Measurements from ENCODE around the gene AGPAT1. TPM values are rescaled to one million over a fixed set of nuclear protein-coding genes. Genes with fewer than 3 reads are reported as not detected.
"Not testable (repeated sequence)": the region's sequence is repeated elsewhere in the genome, so short reads cannot be mapped to it uniquely, and the experiment has no call there.

Gene AGPAT1
- total and polyA plus RNA-seq, 7 donors: 35.0 to 77.8 (median 47.4) TPM

- no peaks in the 10 kb centered on the region for H3K9me3 ChIP-seq
- peak in 1 of 4 donors; percentile 0 for ATAC-seq
- peaks cover 0 to 21% of the 10 kb centered on the region in 2 donors for H3K36me3 ChIP-seq (ENCODE audit: insufficient read depth in 1 of 2, low read depth in 1 of 2)
- H3K27ac ChIP-seq: peak overlapping the region; percentile 91
- peak overlapping the region; percentile 77 for H3K4me3 ChIP-seq
- H3K27me3 ChIP-seq (ENCODE audit: insufficient read depth in 3 of 3, low read length in 2 of 3): no peaks in the 10 kb centered on the region
- no peak for DNase-seq
- intact Hi-C loops (cut with DNase I): no loop called here
- peaks cover 18% of the 10 kb centered on the region for H3K4me1 ChIP-seq
- 1 to 7% (median 5%) methylated on average over 9 to 10 of the region's 10 CpGs for WGBS, 3 donors
- no peak for TF ChIP-seq CTCF (IDR thresholded peaks at IDR 0.05)
Observed at GRCh38 chr6:32189069-32189741, 13.3 kb upstream of the AGPAT1 start.

- no peak for TF ChIP-seq CTCF (IDR thresholded peaks at IDR 0.05)
- DNase-seq: no peak
- peak overlapping the region; percentile 91 for H3K27ac ChIP-seq
- ATAC-seq: no peak
- H3K4me3 ChIP-seq: peak overlapping the region; percentile 77
- WGBS, 3 donors: 17 to 28% (median 23%) methylated on average over 8 to 12 of the region's 13 CpGs
- intact Hi-C loops (cut with DNase I): no loop called here
- no peaks in the 10 kb centered on the region for H3K9me3 ChIP-seq
- H3K27me3 ChIP-seq (ENCODE audit: insufficient read depth in 3 of 3, low read length in 2 of 3): no peaks in the 10 kb centered on the region
- H3K36me3 ChIP-seq (ENCODE audit: insufficient read depth in 1 of 2, low read depth in 1 of 2): peaks cover 0 to 23% of the 10 kb centered on the region in 2 donors
- H3K4me1 ChIP-seq: peaks cover 18% of the 10 kb centered on the region
Observed at GRCh38 chr6:32188381-32189068, 12.6 kb upstream of the AGPAT1 start.

- WGBS, 3 donors: 56 to 67% (median 61%) methylated on average over 16 to 18 of the region's 18 CpGs
- H3K9me3 ChIP-seq; DNase-seq; H3K27me3 ChIP-seq (ENCODE audit: insufficient read depth in 3 of 3, low read length in 2 of 3); ATAC-seq; intact Hi-C loops (cut with DNase I): not testable (repeated sequence)
- Histone ChIP-seq H3K4me1 (peaks cover 18% of the 10 kb centered on the region), H3K36me3 (ENCODE audit: insufficient read depth in 1 of 2, low read depth in 1 of 2) (peaks cover 0 to 30% of the 10 kb centered on the region in 2 donors), H3K4me3 (peak overlapping the region; percentile 77), H3K27ac (peak overlapping the region; percentile 91)
Observed at GRCh38 chr6:32187725-32188380, 12.0 kb upstream of the AGPAT1 start.

GRCh38 chr6:32187009-32187709 lies 11.3 kb upstream of the AGPAT1 start:
- H3K36me3 ChIP-seq (ENCODE audit: insufficient read depth in 1 of 2, low read depth in 1 of 2): peaks cover 0 to 34% of the 10 kb centered on the region in 2 donors
- H3K4me1 ChIP-seq: peaks cover 25% of the 10 kb centered on the region
- no peak overlapping the region for H3K4me3 ChIP-seq
- H3K9me3 ChIP-seq: no peaks in the 10 kb centered on the region
- no peaks in the 10 kb centered on the region for H3K27me3 ChIP-seq (ENCODE audit: insufficient read depth in 3 of 3, low read length in 2 of 3)
- intact Hi-C loops (cut with DNase I): no loop called here
- peak overlapping the region; percentile 76 for H3K27ac ChIP-seq
- DNase-seq (no peak), ATAC-seq (no peak)
- TF ChIP-seq CTCF (IDR thresholded peaks at IDR 0.05): no peak
- 68 to 75% (median 69%) methylated on average over 12 of the region's 12 CpGs for WGBS, 3 donors

GRCh38 chr6:32186151-32186840 lies 10.4 kb upstream of the AGPAT1 start:
- intact Hi-C loops (cut with DNase I); DNase-seq; ATAC-seq; H3K9me3 ChIP-seq; H3K27me3 ChIP-seq (ENCODE audit: insufficient read depth in 3 of 3, low read length in 2 of 3): not testable (repeated sequence)
- Histone ChIP-seq H3K27ac (peak overlapping the region; percentile 76), H3K4me1 (peaks cover 25% of the 10 kb centered on the region), H3K4me3 (peak overlapping the region; percentile 7), H3K36me3 (ENCODE audit: insufficient read depth in 1 of 2, low read depth in 1 of 2) (peaks cover 0 to 40% of the 10 kb centered on the region in 2 donors)
- WGBS, 3 donors: 54 to 66% (median 60%) methylated on average over 10 of the region's 10 CpGs

GRCh38 chr6:32185681-32186131 lies 9.8 kb upstream of the AGPAT1 start:
- H3K27me3 ChIP-seq (ENCODE audit: insufficient read depth in 3 of 3, low read length in 2 of 3); intact Hi-C loops (cut with DNase I); H3K9me3 ChIP-seq: not testable (repeated sequence)
- peak overlapping the region; percentile 76 for H3K27ac ChIP-seq
- DNase-seq (peak; percentile 88 to 92), ATAC-seq (peak; percentile 74 to 85 (median 80))
- WGBS, 3 donors: 6 to 15% (median 11%) methylated on average over 11 of the region's 11 CpGs
- H3K36me3 ChIP-seq (ENCODE audit: insufficient read depth in 1 of 2, low read depth in 1 of 2): peaks cover 0 to 46% of the 10 kb centered on the region in 2 donors
- H3K4me3 ChIP-seq: peak overlapping the region; percentile 7
- H3K4me1 ChIP-seq: peaks cover 22% of the 10 kb centered on the region
